Measurements from ENCODE around the gene C11orf71. TPM values are rescaled to one million over a fixed set of nuclear protein-coding genes. Genes with fewer than 3 reads are reported as not detected.

The C11orf71 gene
- total and polyA plus RNA-seq, 9 of the 15 experiments (the other 6 are each of a cell fraction or from before 2014, with no cell fraction given) = 2.9 to 15.1 (median 9.1) TPM

GRCh38 chr11:114362326-114362725, 38.0 kb downstream of the C11orf71 start:
- ATAC-seq (no peak), FAIRE-seq (no peak), DNase-seq (ENCODE audit: extremely low read depth in 1 of 4, low spot score in 3 of 4) (no peak)
- POLR2A ChIA-PET = interaction anchor here (0.9 kb wide), 1 partner anchor 26 kb away, joined by 3 read pairs; no protein-coding TSS in a partner anchor
- in situ Hi-C loops (cut with MboI) (no loop called here), intact Hi-C loops (cut with micrococcal nuclease) (no loop called here)
- TF ChIP-seq, protein P1, sequence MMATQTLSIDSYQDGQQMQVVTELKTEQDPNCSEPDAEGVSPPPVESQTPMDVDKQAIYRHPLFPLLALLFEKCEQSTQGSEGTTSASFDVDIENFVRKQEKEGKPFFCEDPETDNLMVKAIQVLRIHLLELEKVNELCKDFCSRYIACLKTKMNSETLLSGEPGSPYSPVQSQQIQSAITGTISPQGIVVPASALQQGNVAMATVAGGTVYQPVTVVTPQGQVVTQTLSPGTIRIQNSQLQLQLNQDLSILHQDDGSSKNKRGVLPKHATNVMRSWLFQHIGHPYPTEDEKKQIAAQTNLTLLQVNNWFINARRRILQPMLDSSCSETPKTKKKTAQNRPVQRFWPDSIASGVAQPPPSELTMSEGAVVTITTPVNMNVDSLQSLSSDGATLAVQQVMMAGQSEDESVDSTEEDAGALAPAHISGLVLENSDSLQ (IDR thresholded peaks at IDR 0.05) = no peak
- no peak for TF ChIP-seq ZNF274 (IDR thresholded peaks at IDR 0.05; ENCODE audit: borderline replicate concordance, low read depth, low read length)
- no peak for TF ChIP-seq ATF1 (CRISPR knock-in tag; IDR thresholded peaks at IDR 0.05)
- TF ChIP-seq ATF1 (tag; IDR thresholded peaks at IDR 0.05) = no peak
- TF ChIP-seq ZC3H4 (CRISPR knock-in tag; IDR thresholded peaks at IDR 0.05; ENCODE audit: borderline replicate concordance) = no peak
- TF ChIP-seq JUNB (CRISPR knock-in tag; conservative IDR thresholded peaks at IDR 0.05) = no peak
- TF ChIP-seq GATAD2A (IDR thresholded peaks at IDR 0.05) = no peak
- no peak for TF ChIP-seq ZNF764 (CRISPR knock-in tag; IDR thresholded peaks at IDR 0.05; ENCODE audit: low read depth)
- no peak for TF ChIP-seq CBFA2T2 (conservative IDR thresholded peaks at IDR 0.05)
- TF ChIP-seq HNRNPL (IDR thresholded peaks at IDR 0.05; ENCODE audit: low read depth, low read length) = no peak
- TF ChIP-seq TAF1 (IDR thresholded peaks at IDR 0.05; ENCODE audit: control insufficient read depth, extremely low read depth, insufficient read depth, low read length, severe bottlenecking) = no peak
- peaks cover 15 to 17% of the 10 kb centered on the region in 2 experiments for H3K27me3 ChIP-seq (ENCODE audit: control insufficient read depth in 2 of 2, insufficient read depth in 2 of 2, low read length in 2 of 2)
- no peak overlapping the region for H3K4me3 ChIP-seq
- no peaks in the 10 kb centered on the region for H3K36me3 ChIP-seq (ENCODE audit: control insufficient read depth, insufficient read depth, low read length)
- H2AFZ ChIP-seq (ENCODE audit: low read depth, low read length) = no peak overlapping the region
- 0% methylated on average over 4 of the region's 4 CpGs for WGBS (ENCODE audit: insufficient coverage, low coverage, missing lambda C conversion rate)
- no TSS peak for BruUV-seq (replicated peaks)
- no peaks in the 10 kb centered on the region for H3K9me1 ChIP-seq (ENCODE audit: control insufficient read depth, insufficient read depth, low read length)
- no peaks in the 10 kb centered on the region for H4K20me1 ChIP-seq (replicated peaks; ENCODE audit: control insufficient read depth, insufficient read depth, low read length)
- H3K79me2 ChIP-seq (ENCODE audit: control insufficient read depth, insufficient read depth, low read length) = no peaks in the 10 kb centered on the region
- no peak overlapping the region for H3K4me2 ChIP-seq (ENCODE audit: insufficient read depth, low read length)
- H3K9me3 ChIP-seq (replicated peaks; ENCODE audit: control insufficient read depth, insufficient read depth, low read depth, low read length) = no peaks in the 10 kb centered on the region
- no peak overlapping the region for H3K27ac ChIP-seq (ENCODE audit: extremely low read depth, low read depth, low read length)
- H3K9ac ChIP-seq (ENCODE audit: insufficient read depth in 1 of 2, low read depth in 2 of 2, low read length in 2 of 2) = no peak overlapping the region
- no peaks in the 10 kb centered on the region for H3K4me1 ChIP-seq (replicated peaks in 1 of 2; ENCODE audit: control insufficient read depth in 2 of 2, insufficient read depth in 2 of 2, low read length in 2 of 2)
- CTCF ChIA-PET (ENCODE audit: low intra/inter-chr PET ratio) = no interaction called here
